ENCODE results near the gene RPS21. TPM values are rescaled to one million over a fixed set of nuclear protein-coding genes. Genes with fewer than 3 reads are reported as not detected.
"Not testable (repeated sequence)": the region's sequence is repeated elsewhere in the genome, so short reads cannot be mapped to it uniquely, and the experiment has no call there.

RPS21 gene
- total RNA-seq, 1 experiment from 2014 or later: 1,761 TPM

GRCh38 chr20:62424249-62425107, 37.6 kb downstream of the RPS21 start:
- POLR2A ChIA-PET: interaction anchor here (0.7 kb wide), 1 partner anchor 371 kb away, joined by 3 read pairs; no protein-coding TSS in a partner anchor
- CTCF ChIA-PET: interaction anchor here (0.5 to 0.6 kb wide), 2 partner anchors 35 to 97 kb away, joined by 3 to 13 read pairs; no protein-coding TSS in a partner anchor
- Histone ChIP-seq H3K4me1 (ENCODE audit: control insufficient read depth, insufficient read depth, low read length) (no peaks in the 10 kb centered on the region; the same call in none of the 2 replicates), H3K4me3 (ENCODE audit: low read depth in 2 of 2, low read length in 2 of 2) (no peak overlapping the region), H3K27ac (ENCODE audit: low read length) (no peak overlapping the region), H3K27me3 (ENCODE audit: control insufficient read depth, insufficient read depth, low read length) (no peaks in the 10 kb centered on the region), H3K36me3 (ENCODE audit: control insufficient read depth, insufficient read depth, low read length) (no peaks in the 10 kb centered on the region), H3K9me3 (ENCODE audit: control insufficient read depth, insufficient read depth, low read depth, low read length) (no peaks in the 10 kb centered on the region)
- ATAC-seq: no peak
- no peak for DNase-seq (ENCODE audit: low read depth, low spot score)
- intact Hi-C loops (cut with micrococcal nuclease; ENCODE audit: unreplicated experiment): no loop called here
- BruUV-seq (replicated peaks): no TSS peak
- in situ Hi-C loops (cut with HindIII; ENCODE audit: low pct_unique_long_range_greater_than_20kb, low sequenced_read_pairs): no loop called here
- TF ChIP-seq SIN3A (IDR thresholded peaks at IDR 0.05; ENCODE audit: borderline replicate concordance, insufficient read depth, low read depth, low read length) (no peak), CTCF (IDR thresholded peaks at IDR 0.05) (no peak), TCF7L2 (IDR thresholded peaks at IDR 0.05; ENCODE audit: low read depth, low read length) (no peak), POLR2AphosphoS5 (IDR thresholded peaks at IDR 0.05; ENCODE audit: low read depth, low read length) (no peak), REST (IDR thresholded peaks at IDR 0.05; ENCODE audit: insufficient read depth in 1 of 2, low read depth in 2 of 2, low read length in 1 of 2) (no peak)

- H3K9me3 ChIP-seq (ENCODE audit: control insufficient read depth, insufficient read depth, low read depth, low read length): no peaks in the 10 kb centered on the region
- no peak for ATAC-seq
- no peak for DNase-seq (ENCODE audit: low read depth, low spot score)
- CTCF ChIA-PET: interaction anchor here (0.5 to 0.6 kb wide), 2 partner anchors 34 to 57 kb away, joined by 3 to 6 read pairs; no protein-coding TSS in a partner anchor
- POLR2A ChIA-PET: no interaction called here
- H3K27me3 ChIP-seq (ENCODE audit: control insufficient read depth, insufficient read depth, low read length): no peaks in the 10 kb centered on the region
- in situ Hi-C loops (cut with HindIII; ENCODE audit: low pct_unique_long_range_greater_than_20kb, low sequenced_read_pairs): no loop called here
- no TSS peak for BruUV-seq (replicated peaks)
- H3K4me3 ChIP-seq (ENCODE audit: low read depth in 2 of 2, low read length in 2 of 2): no peak overlapping the region
- H3K4me1 ChIP-seq (ENCODE audit: control insufficient read depth, insufficient read depth, low read length): no peaks in the 10 kb centered on the region; the same call in none of the 2 replicates
- TF ChIP-seq CTCF (IDR thresholded peaks at IDR 0.05): no peak
- no peak for TF ChIP-seq REST (IDR thresholded peaks at IDR 0.05; ENCODE audit: insufficient read depth in 1 of 2, low read depth in 2 of 2, low read length in 1 of 2)
- no peak for TF ChIP-seq SIN3A (IDR thresholded peaks at IDR 0.05; ENCODE audit: borderline replicate concordance, insufficient read depth, low read depth, low read length)
- no peak for TF ChIP-seq POLR2AphosphoS5 (IDR thresholded peaks at IDR 0.05; ENCODE audit: low read depth, low read length)
- TF ChIP-seq TCF7L2 (IDR thresholded peaks at IDR 0.05; ENCODE audit: low read depth, low read length): no peak
- intact Hi-C loops (cut with micrococcal nuclease; ENCODE audit: unreplicated experiment): no loop called here
- no peaks in the 10 kb centered on the region for H3K36me3 ChIP-seq (ENCODE audit: control insufficient read depth, insufficient read depth, low read length)
- no peak overlapping the region for H3K27ac ChIP-seq (ENCODE audit: low read length)
Measured at GRCh38 chr20:62425281-62426058, 38.6 kb downstream of the RPS21 start.

- H3K36me3 ChIP-seq (ENCODE audit: control insufficient read depth, insufficient read depth, low read length); BruUV-seq (replicated peaks); POLR2A ChIA-PET; H3K4me1 ChIP-seq (ENCODE audit: control insufficient read depth, insufficient read depth, low read length); ATAC-seq; H3K9me3 ChIP-seq (ENCODE audit: control insufficient read depth, insufficient read depth, low read depth, low read length); H3K27me3 ChIP-seq (ENCODE audit: control insufficient read depth, insufficient read depth, low read length); in situ Hi-C loops (cut with HindIII; ENCODE audit: low pct_unique_long_range_greater_than_20kb, low sequenced_read_pairs); H3K27ac ChIP-seq (ENCODE audit: low read length); intact Hi-C loops (cut with micrococcal nuclease; ENCODE audit: unreplicated experiment); DNase-seq (ENCODE audit: low read depth, low spot score); H3K4me3 ChIP-seq (ENCODE audit: low read depth in 2 of 2, low read length in 2 of 2): not testable (repeated sequence)
- CTCF ChIA-PET: interaction anchor here (0.6 kb wide), 1 partner anchor 58 kb away, joined by 6 read pairs; no protein-coding TSS in a partner anchor
Measured at GRCh38 chr20:62426059-62426348, 39.1 kb downstream of the RPS21 start.
